B cell (primary cell): ENCODE data around the gene EPHA5. TPM values are rescaled to one million over a fixed set of nuclear protein-coding genes. Genes with fewer than 3 reads are reported as not detected.

Source experiments
- ATAC-seq: fragments of 200-7000 bp; cut with Tn5 transposase; one replicate; pipeline ENCODE4 v1.10.0; 2021; ENCODE audit warnings: low read depth, mild to moderate bottlenecking, moderate number of reproducible peaks, moderate library complexity
- CTCF ChIA-PET: fragments of 350-600 bp; sonication (Branson Sonifier 250); formaldehyde crosslinking; loops from one replicate; lab custom pipeline; 2021; ENCODE audit warnings: antibody characterized with exemption, inconsistent platforms; lab: Charles Lee
- POLR2A ChIA-PET: fragments of 350-600 bp; sonication (Branson Sonifier 250); formaldehyde crosslinking; loops from one replicate; lab custom pipeline; 2021; ENCODE audit warnings: antibody characterized with exemption; lab: Charles Lee
- DNase-seq: peaks from one replicate; pipeline ENCODE4 v3.0.0; 2013
- H2AFZ ChIP-seq: 2 replicates; pipeline ENCODE4 v1.6.1; 2012; ENCODE audit warnings: mild to moderate bottlenecking, low read depth, low read length; ENCODE audit not compliant: insufficient read depth, poor library complexity, severe bottlenecking
- H3K27ac ChIP-seq, 2 donors: 1 replicate in 1 of 2; 2 replicates in 1 of 2; pipeline ENCODE4 v1.5.1; 2012 to 2013; ENCODE audit warnings: low read length in 2 of 2, mild to moderate bottlenecking in 2 of 2, moderate library complexity in 1 of 2
- H3K27me3 ChIP-seq, 4 experiments: fragments of 200-600 bp in 1 of 4; sonication (generic) in 1 of 4; replicated peaks in 1 of 4; 1 replicate in 2 of 4; 2 replicates in 2 of 4; pipeline versions ENCODE4 v1.6.1 to v1.7.0; 2013 to 2016; ENCODE audit warnings: low read length in 3 of 4, mild to moderate bottlenecking in 2 of 4, mixed read lengths in 1 of 4, moderate library complexity in 1 of 4; ENCODE audit not compliant: insufficient read depth in 4 of 4, control insufficient read depth in 3 of 4; ENCODE audit errors: control extremely low read depth in 1 of 4
- H3K36me3 ChIP-seq, 2 experiments: replicated peaks in 1 of 2; 1 replicate in 1 of 2; 2 replicates in 1 of 2; pipeline versions ENCODE4 v1.6.1 to v1.7.1; 2013; ENCODE audit warnings: low read length in 1 of 2; ENCODE audit not compliant: insufficient read depth in 2 of 2, control insufficient read depth in 1 of 2; ENCODE audit errors: control extremely low read depth in 1 of 2, extremely low read depth in 1 of 2
- H3K4me1 ChIP-seq, 2 donors: fragments of 200-600 bp in 1 of 2; sonication (generic) in 1 of 2; 1 replicate in 1 of 2; 2 replicates in 1 of 2; pipeline versions ENCODE4 v1.5.1 to v1.6.1; 2013 to 2017; ENCODE audit warnings: low read length in 2 of 2; ENCODE audit not compliant: control insufficient read depth in 2 of 2, insufficient read depth in 2 of 2
- H3K4me2 ChIP-seq: replicated peaks from 2 replicates; pipeline ENCODE3; 2012; ENCODE audit warnings: mild to moderate bottlenecking, low read depth, low read length; ENCODE audit not compliant: poor library complexity, severe bottlenecking
- H3K4me3 ChIP-seq, 5 experiments: fragments of 200-600 bp in 1 of 5; sonication (generic) in 1 of 5; 1 replicate in 3 of 5; 2 replicates in 2 of 5; pipeline versions ENCODE4 v1.5.1 to v1.7.0; 2011 to 2016; ENCODE audit warnings: low read length in 4 of 5, mild to moderate bottlenecking in 4 of 5, low read depth in 2 of 5, control low read depth in 1 of 5, moderate library complexity in 1 of 5; ENCODE audit not compliant: insufficient read depth in 1 of 5; ENCODE audit errors: control extremely low read depth in 1 of 5, extremely low read depth in 1 of 5
- H3K79me2 ChIP-seq: fragments of 200-600 bp; sonication (generic); one replicate; pipeline ENCODE4 v1.6.0; 2016; ENCODE audit warnings: low read length; ENCODE audit not compliant: control insufficient read depth, insufficient read depth
- H3K9ac ChIP-seq: fragments of 200-600 bp; sonication (generic); 2 replicates; pipeline ENCODE4 v1.6.1; 2017; ENCODE audit warnings: mild to moderate bottlenecking, low read length, moderate library complexity
- H3K9me3 ChIP-seq, 3 donors: one replicate each; pipeline versions ENCODE4 v1.6.1 to v1.7.1; 2013; ENCODE audit warnings: low read length in 2 of 3; ENCODE audit not compliant: control insufficient read depth in 2 of 3, insufficient read depth in 1 of 3; ENCODE audit errors: control extremely low read depth in 1 of 3
- H4K20me1 ChIP-seq: 2 replicates; pipeline ENCODE4 v1.6.0; 2012; ENCODE audit warnings: mild to moderate bottlenecking, low read length; ENCODE audit not compliant: insufficient read depth, control insufficient read depth, poor library complexity, severe bottlenecking
- H3K27ac Mint-ChIP-seq: one replicate; pipeline ENCODE4 v1.8.0; 2021; ENCODE audit warnings: mixed read lengths
- H3K27me3 Mint-ChIP-seq: one replicate; pipeline ENCODE4 v1.8.0; 2021; ENCODE audit warnings: mixed read lengths
- H3K4me1 Mint-ChIP-seq: one replicate; pipeline ENCODE4 v1.8.0; 2021; ENCODE audit warnings: mixed read lengths
- H3K4me3 Mint-ChIP-seq: one replicate; pipeline ENCODE4 v1.8.0; 2021; ENCODE audit warnings: mixed read lengths
- H3K9me3 Mint-ChIP-seq: one replicate; pipeline ENCODE4 v1.8.0; 2022; ENCODE audit warnings: mixed read lengths; ENCODE audit not compliant: insufficient read depth
- CTCF ChIP-seq: fragments of 200-600 bp; IDR thresholded peaks from one replicate; pipeline ENCODE4 v1.8.0; 2022; ENCODE audit warnings: antibody characterized with exemption, mild to moderate bottlenecking
- EZH2 ChIP-seq: IDR thresholded peaks from 2 replicates; pipeline ENCODE4 v1.6.1; 2012; ENCODE audit warnings: borderline replicate concordance, low read depth, mild to moderate bottlenecking, moderate library complexity, low read length; ENCODE audit not compliant: insufficient read depth, poor library complexity, severe bottlenecking
- WGBS: methylation state at CpG from one replicate; pipeline ENCODE4 v1.1.5; 2013; ENCODE audit warnings: missing lambda C conversion rate; ENCODE audit not compliant: insufficient coverage; 5-methylcytosine and 5-hydroxymethylcytosine counted together
- intact Hi-C: fragments of 100-400 bp; cut with micrococcal nuclease; formaldehyde crosslinking; loops from one replicate; pipeline ENCODE4 v1.10.0; 2022
- polyA plus RNA-seq: library from polyadenylated mRNA; depleted of rRNA; stranded (reverse); fragments of >200 nt; gene quantifications from 2 replicates; pipeline ENCODE4 v1.2.3, GENCODE V29; 2012
- total RNA-seq, 2 donors: library from RNA; stranded (reverse); fragments of 120-200 nt in 1 of 2; gene quantifications; 1 replicate in 1 of 2; 2 replicates in 1 of 2; pipeline versions ENCODE4 v1.2.3 to v1.2.4, GENCODE V29; 2013 to 2022

Gene EPHA5
- total and polyA plus RNA-seq, 2 donors (not counting 1 experiment from before 2014, with no cell fraction given): not detected

GRCh38 chr4:65661471-65661870, 8.8 kb downstream of the EPHA5 start:
- Histone ChIP-seq H3K4me2 (no peak overlapping the region), H2AFZ (no peak overlapping the region), H3K27ac (no peak overlapping the region), H3K9me3 (no peaks in the 10 kb centered on the region), H3K4me3 (no peak overlapping the region), H4K20me1 (no peaks in the 10 kb centered on the region), H3K4me1 (no peaks in the 10 kb centered on the region), H3K27me3 (no peaks in the 10 kb centered on the region), H3K36me3 (no peaks in the 10 kb centered on the region), H3K9ac (no peak overlapping the region), H3K79me2 (no peaks in the 10 kb centered on the region)
- DNase-seq (no peak), ATAC-seq (no peak)
- WGBS: no CpG with 5 or more reads among the region's 1 CpG
- peaks cover 5% of the 10 kb centered on the region for H3K27me3 Mint-ChIP-seq
- POLR2A ChIA-PET: no interaction called here
- no peaks in the 10 kb centered on the region for H3K9me3 Mint-ChIP-seq
- no peak overlapping the region for H3K27ac Mint-ChIP-seq
- TF ChIP-seq EZH2: no peak
- TF ChIP-seq CTCF: no peak
- H3K4me3 Mint-ChIP-seq: no peak overlapping the region
- no peaks in the 10 kb centered on the region for H3K4me1 Mint-ChIP-seq
- intact Hi-C loops: no loop called here
- CTCF ChIA-PET: no interaction called here

GRCh38 chr4:65658117-65658516, 12.2 kb downstream of the EPHA5 start:
- Mint-ChIP-seq H3K4me1 (no peaks in the 10 kb centered on the region), H3K27me3 (no peaks in the 10 kb centered on the region), H3K27ac (no peak overlapping the region), H3K4me3 (no peak overlapping the region), H3K9me3 (no peaks in the 10 kb centered on the region)
- Histone ChIP-seq H4K20me1 (no peaks in the 10 kb centered on the region), H2AFZ (no peak overlapping the region), H3K79me2 (no peaks in the 10 kb centered on the region), H3K9me3 (no peaks in the 10 kb centered on the region), H3K9ac (no peak overlapping the region), H3K36me3 (no peaks in the 10 kb centered on the region), H3K4me2 (no peak overlapping the region), H3K4me1 (no peaks in the 10 kb centered on the region), H3K27ac (no peak overlapping the region), H3K4me3 (no peak overlapping the region), H3K27me3 (no peaks in the 10 kb centered on the region)
- 78% methylated on average over 1 of the region's 1 CpG for WGBS
- ATAC-seq: no peak
- DNase-seq: no peak
- intact Hi-C loops: no loop called here
- POLR2A ChIA-PET: no interaction called here
- CTCF ChIA-PET: no interaction called here
- TF ChIP-seq CTCF: no peak
- TF ChIP-seq EZH2: no peak
